PFSK-1 (cell line): ENCODE measurements around the gene PID1.

Source experiments
- FOXP2 ChIP-seq: optimal IDR thresholded peaks from 2 replicates; pipeline ENCODE3; 2011; ENCODE audit warnings: borderline replicate concordance, control low read depth, inconsistent platforms; ENCODE audit not compliant: insufficient read depth; ENCODE audit errors: extremely low read length, extremely low read depth
- POLR2AphosphoS5 ChIP-seq: IDR thresholded peaks from 2 replicates; pipeline ENCODE4 v1.6.1; 2012; ENCODE audit warnings: low read depth, mild to moderate bottlenecking, control low read depth, low read length, moderate library complexity
- SIN3A ChIP-seq: IDR thresholded peaks from 2 replicates; pipeline ENCODE4 v1.6.1; 2012; ENCODE audit warnings: mild to moderate bottlenecking, low read length, moderate library complexity, borderline replicate concordance; ENCODE audit not compliant: insufficient read depth
- TAF1 ChIP-seq: IDR thresholded peaks from 2 replicates; pipeline ENCODE4 v1.6.1; 2012; ENCODE audit warnings: low read length, control low read depth, borderline replicate concordance; ENCODE audit not compliant: insufficient read depth
- TF ChIP-seq, protein P1 (sequence below), 2 experiments: IDR thresholded peaks; 2 replicates each; pipeline versions ENCODE4 v1.6.1 to v1.8.0; 2011 to 2012; ENCODE audit warnings: low read depth in 2 of 2, low read length in 2 of 2, control low read depth in 1 of 2, inconsistent platforms in 1 of 2, mild to moderate bottlenecking in 1 of 2, moderate library complexity in 1 of 2; ENCODE audit not compliant: insufficient read depth in 1 of 2

- TF ChIP-seq POLR2AphosphoS5 (no peak), SIN3A (no peak), TAF1 (no peak), FOXP2 (no peak)
- TF ChIP-seq, protein P1, sequence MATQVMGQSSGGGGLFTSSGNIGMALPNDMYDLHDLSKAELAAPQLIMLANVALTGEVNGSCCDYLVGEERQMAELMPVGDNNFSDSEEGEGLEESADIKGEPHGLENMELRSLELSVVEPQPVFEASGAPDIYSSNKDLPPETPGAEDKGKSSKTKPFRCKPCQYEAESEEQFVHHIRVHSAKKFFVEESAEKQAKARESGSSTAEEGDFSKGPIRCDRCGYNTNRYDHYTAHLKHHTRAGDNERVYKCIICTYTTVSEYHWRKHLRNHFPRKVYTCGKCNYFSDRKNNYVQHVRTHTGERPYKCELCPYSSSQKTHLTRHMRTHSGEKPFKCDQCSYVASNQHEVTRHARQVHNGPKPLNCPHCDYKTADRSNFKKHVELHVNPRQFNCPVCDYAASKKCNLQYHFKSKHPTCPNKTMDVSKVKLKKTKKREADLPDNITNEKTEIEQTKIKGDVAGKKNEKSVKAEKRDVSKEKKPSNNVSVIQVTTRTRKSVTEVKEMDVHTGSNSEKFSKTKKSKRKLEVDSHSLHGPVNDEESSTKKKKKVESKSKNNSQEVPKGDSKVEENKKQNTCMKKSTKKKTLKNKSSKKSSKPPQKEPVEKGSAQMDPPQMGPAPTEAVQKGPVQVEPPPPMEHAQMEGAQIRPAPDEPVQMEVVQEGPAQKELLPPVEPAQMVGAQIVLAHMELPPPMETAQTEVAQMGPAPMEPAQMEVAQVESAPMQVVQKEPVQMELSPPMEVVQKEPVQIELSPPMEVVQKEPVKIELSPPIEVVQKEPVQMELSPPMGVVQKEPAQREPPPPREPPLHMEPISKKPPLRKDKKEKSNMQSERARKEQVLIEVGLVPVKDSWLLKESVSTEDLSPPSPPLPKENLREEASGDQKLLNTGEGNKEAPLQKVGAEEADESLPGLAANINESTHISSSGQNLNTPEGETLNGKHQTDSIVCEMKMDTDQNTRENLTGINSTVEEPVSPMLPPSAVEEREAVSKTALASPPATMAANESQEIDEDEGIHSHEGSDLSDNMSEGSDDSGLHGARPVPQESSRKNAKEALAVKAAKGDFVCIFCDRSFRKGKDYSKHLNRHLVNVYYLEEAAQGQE (IDR thresholded peaks at IDR 0.05; ENCODE audit: insufficient read depth in 1 of 2, low read depth in 2 of 2, low read length in 2 of 2) = no peak
Measured at GRCh38 chr2:229196448-229196847, 74.6 kb downstream of the PID1 start.
